ENCODE data around the gene CPN1.
A peak's percentile ranks its signal among the peaks of the same experiment; 100 is the strongest.

DNA sequence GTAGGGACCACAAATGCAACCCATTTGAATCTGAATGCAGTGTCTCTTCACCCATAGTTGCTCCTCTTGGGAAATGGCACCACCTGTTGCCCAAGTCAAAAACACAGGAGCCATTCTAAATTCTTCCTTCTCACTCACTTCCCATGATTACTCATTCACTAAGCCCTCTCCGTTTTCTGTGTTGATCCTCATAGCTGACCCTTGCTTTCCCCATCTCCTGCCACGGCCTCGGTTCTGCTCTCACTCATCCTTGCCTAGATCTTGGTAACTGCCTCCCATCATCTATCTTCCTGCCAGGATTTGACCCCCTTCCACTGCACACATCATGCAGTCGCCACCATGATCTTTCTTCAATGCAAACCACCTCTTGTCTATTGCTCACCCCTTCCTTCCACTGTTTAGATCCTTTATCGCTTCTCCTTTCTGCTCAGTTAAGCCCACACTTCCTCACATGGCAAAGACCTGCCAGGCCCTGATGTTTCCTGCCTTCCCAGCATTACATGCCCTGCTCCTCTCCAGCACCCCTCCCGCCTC, 19.0 kb upstream of the CPN1 start:
- no peak for TF ChIP-seq POLR2A (IDR thresholded peaks at IDR 0.05; ENCODE audit: control extremely low read depth in 1 of 2, low read depth in 2 of 2, low read length in 2 of 2)
- TF ChIP-seq, protein P1, sequence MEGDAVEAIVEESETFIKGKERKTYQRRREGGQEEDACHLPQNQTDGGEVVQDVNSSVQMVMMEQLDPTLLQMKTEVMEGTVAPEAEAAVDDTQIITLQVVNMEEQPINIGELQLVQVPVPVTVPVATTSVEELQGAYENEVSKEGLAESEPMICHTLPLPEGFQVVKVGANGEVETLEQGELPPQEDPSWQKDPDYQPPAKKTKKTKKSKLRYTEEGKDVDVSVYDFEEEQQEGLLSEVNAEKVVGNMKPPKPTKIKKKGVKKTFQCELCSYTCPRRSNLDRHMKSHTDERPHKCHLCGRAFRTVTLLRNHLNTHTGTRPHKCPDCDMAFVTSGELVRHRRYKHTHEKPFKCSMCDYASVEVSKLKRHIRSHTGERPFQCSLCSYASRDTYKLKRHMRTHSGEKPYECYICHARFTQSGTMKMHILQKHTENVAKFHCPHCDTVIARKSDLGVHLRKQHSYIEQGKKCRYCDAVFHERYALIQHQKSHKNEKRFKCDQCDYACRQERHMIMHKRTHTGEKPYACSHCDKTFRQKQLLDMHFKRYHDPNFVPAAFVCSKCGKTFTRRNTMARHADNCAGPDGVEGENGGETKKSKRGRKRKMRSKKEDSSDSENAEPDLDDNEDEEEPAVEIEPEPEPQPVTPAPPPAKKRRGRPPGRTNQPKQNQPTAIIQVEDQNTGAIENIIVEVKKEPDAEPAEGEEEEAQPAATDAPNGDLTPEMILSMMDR (IDR thresholded peaks at IDR 0.05; ENCODE audit: control extremely low read depth in 1 of 3, insufficient read depth in 1 of 3, low read depth in 1 of 3, low read length in 3 of 3), result peak in 2 of 3 experiments; percentile 50 to 52; a peak in 3 of 4 replicates
- no peak for TF ChIP-seq HDAC2 (IDR thresholded peaks at IDR 0.05; ENCODE audit: borderline replicate concordance in 1 of 2, low read depth in 2 of 2, low read length in 2 of 2)
- no peak for TF ChIP-seq SP1 (IDR thresholded peaks at IDR 0.05; ENCODE audit: low read depth, low read length)
- TF ChIP-seq CHD1 (IDR thresholded peaks at IDR 0.05; ENCODE audit: low read depth, low read length), result no peak
- TF ChIP-seq, protein P2, sequence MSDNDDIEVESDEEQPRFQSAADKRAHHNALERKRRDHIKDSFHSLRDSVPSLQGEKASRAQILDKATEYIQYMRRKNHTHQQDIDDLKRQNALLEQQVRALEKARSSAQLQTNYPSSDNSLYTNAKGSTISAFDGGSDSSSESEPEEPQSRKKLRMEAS (IDR thresholded peaks at IDR 0.05), result no peak
- TF ChIP-seq CREB1 (IDR thresholded peaks at IDR 0.05), result no peak
- no peak for TF ChIP-seq RXRA (IDR thresholded peaks at IDR 0.05; ENCODE audit: insufficient read depth, low read depth, low read length)
- no peak for TF ChIP-seq NRF1 (IDR thresholded peaks at IDR 0.05; ENCODE audit: low read depth, low read length)
- TF ChIP-seq TEAD4 (IDR thresholded peaks at IDR 0.05; ENCODE audit: low read depth, low read length), result no peak
- no peak for TF ChIP-seq RFX5 (IDR thresholded peaks at IDR 0.05; ENCODE audit: borderline replicate concordance, low read depth, low read length)
